GM23338 (cell line): ENCODE results near the gene MRS2. TPM values are rescaled to one million over a fixed set of nuclear protein-coding genes. Genes with fewer than 3 reads are reported as not detected.
A peak's percentile ranks its signal among the peaks of the same experiment; 100 is the strongest.

Source experiments
- ATAC-seq: fragments of 200-7000 bp; cut with Tn5 transposase; 3 replicates; pipeline ENCODE4 v1.9.1; 2020
- DNase-seq: peaks from one replicate; pipeline ENCODE4 v3.0.0-alpha.2; 2015; ENCODE audit warnings: low spot score
- H2AFZ ChIP-seq: fragments of 200-600 bp; sonication (generic); 2 replicates; pipeline ENCODE4 v1.8.0; 2016; ENCODE audit warnings: antibody characterized with exemption, mild to moderate bottlenecking, moderate library complexity
- H3F3A ChIP-seq: fragments of 200-600 bp; sonication (generic); replicated peaks from 2 replicates; pipeline ENCODE4 v1.8.0; 2017; ENCODE audit warnings: antibody characterized with exemption, mixed run types, low read depth
- H3K27ac ChIP-seq: fragments of 200-600 bp; sonication (generic); 2 replicates; pipeline ENCODE4 v1.6.1; 2016; ENCODE audit warnings: low read depth
- H3K27me3 ChIP-seq: fragments of 200-600 bp; sonication (generic); 2 replicates; pipeline ENCODE4 v1.8.0; 2016; ENCODE audit warnings: mild to moderate bottlenecking, mixed run types, moderate library complexity; ENCODE audit not compliant: insufficient read depth
- H3K36me3 ChIP-seq: fragments of 200-600 bp; sonication (generic); 2 replicates; pipeline ENCODE4 v1.8.0; 2016; ENCODE audit warnings: mild to moderate bottlenecking; ENCODE audit not compliant: insufficient read depth
- H3K4me1 ChIP-seq: fragments of 200-600 bp; sonication (generic); 2 replicates; pipeline ENCODE4 v1.8.0; 2016; ENCODE audit warnings: mild to moderate bottlenecking, moderate library complexity; ENCODE audit not compliant: insufficient read depth
- H3K4me2 ChIP-seq: fragments of 200-600 bp; sonication (generic); 2 replicates; pipeline ENCODE4 v1.7.1; 2017; ENCODE audit warnings: mixed run types
- H3K4me3 ChIP-seq: fragments of 200-600 bp; sonication (generic); 2 replicates; pipeline ENCODE4 v1.6.1; 2016; ENCODE audit warnings: mixed run types
- H3K79me2 ChIP-seq: fragments of 200-600 bp; sonication (generic); replicated peaks from 2 replicates; pipeline ENCODE4 v1.8.0; 2017; ENCODE audit warnings: mild to moderate bottlenecking; ENCODE audit not compliant: insufficient read depth
- H3K9me2 ChIP-seq: fragments of 200-600 bp; sonication (generic); 2 replicates; pipeline ENCODE4 v1.8.0; 2017; ENCODE audit not compliant: insufficient read depth
- H4K20me1 ChIP-seq: fragments of 200-600 bp; sonication (generic); replicated peaks from 2 replicates; pipeline ENCODE4 v1.8.0; 2017; ENCODE audit warnings: mild to moderate bottlenecking; ENCODE audit not compliant: insufficient read depth
- H3K27ac Mint-ChIP-seq: 2 replicates; pipeline ENCODE4 v1.8.0; 2020; ENCODE audit warnings: inconsistent platforms, mild to moderate bottlenecking, moderate library complexity, mixed read lengths
- H3K27me3 Mint-ChIP-seq: 3 replicates; pipeline ENCODE4 v1.8.0; 2022; ENCODE audit warnings: low read depth, mild to moderate bottlenecking, moderate library complexity, mixed read lengths, inconsistent platforms; ENCODE audit not compliant: insufficient read depth, poor library complexity
- H3K36me3 Mint-ChIP-seq: 3 replicates; pipeline ENCODE4 v1.8.0; 2021; ENCODE audit warnings: low read depth, mild to moderate bottlenecking, inconsistent platforms, moderate library complexity, mixed read lengths
- H3K4me1 Mint-ChIP-seq: 3 replicates; pipeline ENCODE4 v1.8.0; 2020; ENCODE audit warnings: mild to moderate bottlenecking, inconsistent platforms, mixed read lengths
- H3K4me3 Mint-ChIP-seq: 3 replicates; pipeline ENCODE4 v1.8.0; 2021; ENCODE audit warnings: moderate library complexity, mild to moderate bottlenecking, inconsistent platforms, mixed read lengths
- H3K9me3 Mint-ChIP-seq: 3 replicates; pipeline ENCODE4 v1.8.0; 2020; ENCODE audit warnings: moderate library complexity, mild to moderate bottlenecking, inconsistent platforms, mixed read lengths
- CREB1 ChIP-seq: fragments of 250-450 bp; sonication (Bioruptor Pico); IDR thresholded peaks from 2 replicates; pipeline ENCODE4 v1.5.0; 2020; ENCODE audit warnings: low read depth, mild to moderate bottlenecking, moderate library complexity
- ETS1 ChIP-seq: IDR thresholded peaks from 2 replicates; pipeline ENCODE4 v1.6.1; 2016; ENCODE audit warnings: antibody characterized with exemption
- EZH2 ChIP-seq: fragments of 200-600 bp; sonication (generic); IDR thresholded peaks from one replicate; pipeline ENCODE4 v1.8.0; 2017; ENCODE audit warnings: antibody characterized with exemption, mild to moderate bottlenecking, low read depth; ENCODE audit not compliant: unreplicated experiment
- EZH2phosphoT487 ChIP-seq: fragments of 200-600 bp; sonication (generic); IDR thresholded peaks from one replicate; pipeline ENCODE4 v1.8.1; 2018; ENCODE audit warnings: antibody characterized with exemption; ENCODE audit not compliant: unreplicated experiment
- JUNB ChIP-seq: IDR thresholded peaks from one replicate; pipeline ENCODE4 v1.6.1; 2016; ENCODE audit warnings: antibody characterized with exemption; ENCODE audit not compliant: unreplicated experiment
- NANOG ChIP-seq: IDR thresholded peaks from 2 replicates; pipeline ENCODE4 v1.6.1; 2016; ENCODE audit warnings: antibody characterized with exemption, borderline replicate concordance
- POLR2AphosphoS5 ChIP-seq: IDR thresholded peaks from 2 replicates; pipeline ENCODE4 v1.6.1; 2016; ENCODE audit warnings: antibody characterized with exemption, low read depth
- REST ChIP-seq: IDR thresholded peaks from one replicate; pipeline ENCODE4 v1.6.1; 2018; ENCODE audit warnings: antibody characterized with exemption; ENCODE audit not compliant: unreplicated experiment
- STAT1 ChIP-seq: IDR thresholded peaks from one replicate; pipeline ENCODE4 v1.6.1; 2016; ENCODE audit warnings: antibody characterized with exemption; ENCODE audit not compliant: unreplicated experiment
- ZNF114 ChIP-seq: fragments of 250-450 bp; sonication (Bioruptor Pico); IDR thresholded peaks from 2 replicates; pipeline ENCODE4 v1.5.0; 2020; ENCODE audit warnings: mild to moderate bottlenecking, moderate library complexity
- ZNF331 ChIP-seq: fragments of 250-450 bp; sonication (Bioruptor Pico); IDR thresholded peaks from 2 replicates; pipeline ENCODE4 v1.5.0; 2020; ENCODE audit warnings: low read depth, mild to moderate bottlenecking, moderate library complexity
- polyA plus RNA-seq: library from polyadenylated mRNA; unstranded; fragments of >200 nt; fragmentation: Nextera tagmentation; extraction: Ambion mirVana; gene quantifications from 2 replicates; pipeline ENCODE4 v1.2.1, GENCODE V29; 2016
- total RNA-seq: library from RNA; depleted of rRNA; stranded (reverse); fragments of >200 nt; shearing (Covaris generic); gene quantifications from 2 replicates; pipeline ENCODE4 v1.2.3, GENCODE V29; 2014
- TF ChIP-seq, protein P1 (sequence below), 2 experiments: fragments of 200-600 bp in 1 of 2; sonication (generic) in 1 of 2; conservative IDR thresholded peaks; 2 replicates each; pipeline versions ENCODE4 v1.5.1 to v1.6.1; 2016 to 2017; ENCODE audit warnings: antibody characterized with exemption in 2 of 2, low read depth in 2 of 2, mild to moderate bottlenecking in 2 of 2, moderate library complexity in 1 of 2
- TF ChIP-seq, protein P2 (sequence below): fragments of 250-450 bp; sonication (Bioruptor Pico); IDR thresholded peaks from 2 replicates; pipeline ENCODE4 v1.5.0; 2020; ENCODE audit warnings: mild to moderate bottlenecking, moderate library complexity

Gene MRS2
- total and polyA plus RNA-seq, 2 experiments from 2014 or later = 80.9 to 125 TPM

- TF ChIP-seq POLR2AphosphoS5 (no peak), REST (no peak), JUNB (no peak), ZNF331 (CRISPR knock-in tag) (no peak), STAT1 (no peak), EZH2 (no peak), ETS1 (no peak), NANOG (no peak), CREB1 (CRISPR knock-in tag) (no peak), ZNF114 (CRISPR knock-in tag) (no peak), EZH2phosphoT487 (no peak)
- TF ChIP-seq, protein P1, sequence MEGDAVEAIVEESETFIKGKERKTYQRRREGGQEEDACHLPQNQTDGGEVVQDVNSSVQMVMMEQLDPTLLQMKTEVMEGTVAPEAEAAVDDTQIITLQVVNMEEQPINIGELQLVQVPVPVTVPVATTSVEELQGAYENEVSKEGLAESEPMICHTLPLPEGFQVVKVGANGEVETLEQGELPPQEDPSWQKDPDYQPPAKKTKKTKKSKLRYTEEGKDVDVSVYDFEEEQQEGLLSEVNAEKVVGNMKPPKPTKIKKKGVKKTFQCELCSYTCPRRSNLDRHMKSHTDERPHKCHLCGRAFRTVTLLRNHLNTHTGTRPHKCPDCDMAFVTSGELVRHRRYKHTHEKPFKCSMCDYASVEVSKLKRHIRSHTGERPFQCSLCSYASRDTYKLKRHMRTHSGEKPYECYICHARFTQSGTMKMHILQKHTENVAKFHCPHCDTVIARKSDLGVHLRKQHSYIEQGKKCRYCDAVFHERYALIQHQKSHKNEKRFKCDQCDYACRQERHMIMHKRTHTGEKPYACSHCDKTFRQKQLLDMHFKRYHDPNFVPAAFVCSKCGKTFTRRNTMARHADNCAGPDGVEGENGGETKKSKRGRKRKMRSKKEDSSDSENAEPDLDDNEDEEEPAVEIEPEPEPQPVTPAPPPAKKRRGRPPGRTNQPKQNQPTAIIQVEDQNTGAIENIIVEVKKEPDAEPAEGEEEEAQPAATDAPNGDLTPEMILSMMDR (conservative IDR thresholded peaks at IDR 0.05; ENCODE audit: low read depth in 2 of 2) = no peak
- TF ChIP-seq, protein P2, sequence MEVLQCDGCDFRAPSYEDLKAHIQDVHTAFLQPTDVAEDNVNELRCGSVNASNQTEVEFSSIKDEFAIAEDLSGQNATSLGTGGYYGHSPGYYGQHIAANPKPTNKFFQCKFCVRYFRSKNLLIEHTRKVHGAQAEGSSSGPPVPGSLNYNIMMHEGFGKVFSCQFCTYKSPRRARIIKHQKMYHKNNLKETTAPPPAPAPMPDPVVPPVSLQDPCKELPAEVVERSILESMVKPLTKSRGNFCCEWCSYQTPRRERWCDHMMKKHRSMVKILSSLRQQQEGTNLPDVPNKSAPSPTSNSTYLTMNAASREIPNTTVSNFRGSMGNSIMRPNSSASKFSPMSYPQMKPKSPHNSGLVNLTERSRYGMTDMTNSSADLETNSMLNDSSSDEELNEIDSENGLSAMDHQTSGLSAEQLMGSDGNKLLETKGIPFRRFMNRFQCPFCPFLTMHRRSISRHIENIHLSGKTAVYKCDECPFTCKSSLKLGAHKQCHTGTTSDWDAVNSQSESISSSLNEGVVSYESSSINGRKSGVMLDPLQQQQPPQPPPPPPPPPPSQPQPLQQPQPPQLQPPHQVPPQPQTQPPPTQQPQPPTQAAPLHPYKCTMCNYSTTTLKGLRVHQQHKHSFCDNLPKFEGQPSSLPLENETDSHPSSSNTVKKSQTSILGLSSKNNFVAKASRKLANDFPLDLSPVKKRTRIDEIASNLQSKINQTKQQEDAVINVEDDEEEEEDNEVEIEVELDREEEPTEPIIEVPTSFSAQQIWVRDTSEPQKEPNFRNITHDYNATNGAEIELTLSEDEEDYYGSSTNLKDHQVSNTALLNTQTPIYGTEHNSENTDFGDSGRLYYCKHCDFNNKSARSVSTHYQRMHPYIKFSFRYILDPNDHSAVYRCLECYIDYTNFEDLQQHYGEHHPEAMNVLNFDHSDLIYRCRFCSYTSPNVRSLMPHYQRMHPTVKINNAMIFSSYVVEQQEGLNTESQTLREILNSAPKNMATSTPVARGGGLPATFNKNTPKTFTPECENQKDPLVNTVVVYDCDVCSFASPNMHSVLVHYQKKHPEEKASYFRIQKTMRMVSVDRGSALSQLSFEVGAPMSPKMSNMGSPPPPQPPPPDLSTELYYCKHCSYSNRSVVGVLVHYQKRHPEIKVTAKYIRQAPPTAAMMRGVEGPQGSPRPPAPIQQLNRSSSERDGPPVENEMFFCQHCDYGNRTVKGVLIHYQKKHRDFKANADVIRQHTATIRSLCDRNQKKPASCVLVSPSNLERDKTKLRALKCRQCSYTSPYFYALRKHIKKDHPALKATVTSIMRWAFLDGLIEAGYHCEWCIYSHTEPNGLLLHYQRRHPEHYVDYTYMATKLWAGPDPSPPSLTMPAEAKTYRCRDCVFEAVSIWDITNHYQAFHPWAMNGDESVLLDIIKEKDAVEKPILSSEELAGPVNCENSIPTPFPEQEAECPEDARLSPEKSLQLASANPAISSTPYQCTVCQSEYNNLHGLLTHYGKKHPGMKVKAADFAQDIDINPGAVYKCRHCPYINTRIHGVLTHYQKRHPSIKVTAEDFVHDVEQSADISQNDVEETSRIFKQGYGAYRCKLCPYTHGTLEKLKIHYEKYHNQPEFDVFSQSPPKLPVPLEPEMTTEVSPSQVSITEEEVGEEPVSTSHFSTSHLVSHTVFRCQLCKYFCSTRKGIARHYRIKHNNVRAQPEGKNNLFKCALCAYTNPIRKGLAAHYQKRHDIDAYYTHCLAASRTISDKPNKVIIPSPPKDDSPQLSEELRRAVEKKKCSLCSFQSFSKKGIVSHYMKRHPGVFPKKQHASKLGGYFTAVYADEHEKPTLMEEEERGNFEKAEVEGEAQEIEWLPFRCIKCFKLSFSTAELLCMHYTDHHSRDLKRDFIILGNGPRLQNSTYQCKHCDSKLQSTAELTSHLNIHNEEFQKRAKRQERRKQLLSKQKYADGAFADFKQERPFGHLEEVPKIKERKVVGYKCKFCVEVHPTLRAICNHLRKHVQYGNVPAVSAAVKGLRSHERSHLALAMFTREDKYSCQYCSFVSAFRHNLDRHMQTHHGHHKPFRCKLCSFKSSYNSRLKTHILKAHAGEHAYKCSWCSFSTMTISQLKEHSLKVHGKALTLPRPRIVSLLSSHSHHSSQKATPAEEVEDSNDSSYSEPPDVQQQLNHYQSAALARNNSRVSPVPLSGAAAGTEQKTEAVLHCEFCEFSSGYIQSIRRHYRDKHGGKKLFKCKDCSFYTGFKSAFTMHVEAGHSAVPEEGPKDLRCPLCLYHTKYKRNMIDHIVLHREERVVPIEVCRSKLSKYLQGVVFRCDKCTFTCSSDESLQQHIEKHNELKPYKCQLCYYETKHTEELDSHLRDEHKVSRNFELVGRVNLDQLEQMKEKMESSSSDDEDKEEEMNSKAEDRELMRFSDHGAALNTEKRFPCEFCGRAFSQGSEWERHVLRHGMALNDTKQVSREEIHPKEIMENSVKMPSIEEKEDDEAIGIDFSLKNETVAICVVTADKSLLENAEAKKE (CRISPR knock-in tag) = no peak
- Mint-ChIP-seq H3K4me1 (peaks cover 10% of the 10 kb centered on the region), H3K27ac (no peak overlapping the region), H3K9me3 (no peaks in the 10 kb centered on the region; the same call in none of the 3 replicates), H3K27me3 (peaks cover 1% of the 10 kb centered on the region), H3K4me3 (no peak overlapping the region), H3K36me3 (no peaks in the 10 kb centered on the region)
- Histone ChIP-seq H3K4me1 (no peaks in the 10 kb centered on the region; the same call in 1 of the 2 replicates), H3K79me2 (no peaks in the 10 kb centered on the region), H3K9me2 (0 out of 2 replicates have a peak, but pooled peaks cover 3% of the 10 kb centered on the region), H3K4me2 (no peak overlapping the region), H3K36me3 (no peaks in the 10 kb centered on the region), H3K4me3 (no peak overlapping the region), H3K27ac (no peak overlapping the region), H3K27me3 (no peaks in the 10 kb centered on the region), H3F3A (no peaks in the 10 kb centered on the region), H2AFZ (peak overlapping the region; percentile 9; the same call in 1 of the 2 replicates), H4K20me1 (no peaks in the 10 kb centered on the region; the same call in 1 of the 2 replicates)
- no peak for DNase-seq
- no peak for ATAC-seq
These were observed 25.9 kb upstream of the MRS2 start for GRCh38 chr6:24376871-24377270.
